GM18867 (cell line): ENCODE measurements around the gene IFT52.
"Not testable (repeated sequence)": the region's sequence is repeated elsewhere in the genome, so short reads cannot be mapped to it uniquely, and the experiment has no call there.

Experiments used
- ATAC-seq: cut with Tn5 transposase; IDR thresholded peaks from one replicate; pipeline ENCODE4 v1.9.1; 2021; ENCODE audit warnings: mild to moderate bottlenecking, moderate library complexity; ENCODE audit not compliant: unreplicated experiment

IFT52 gene

DNA sequence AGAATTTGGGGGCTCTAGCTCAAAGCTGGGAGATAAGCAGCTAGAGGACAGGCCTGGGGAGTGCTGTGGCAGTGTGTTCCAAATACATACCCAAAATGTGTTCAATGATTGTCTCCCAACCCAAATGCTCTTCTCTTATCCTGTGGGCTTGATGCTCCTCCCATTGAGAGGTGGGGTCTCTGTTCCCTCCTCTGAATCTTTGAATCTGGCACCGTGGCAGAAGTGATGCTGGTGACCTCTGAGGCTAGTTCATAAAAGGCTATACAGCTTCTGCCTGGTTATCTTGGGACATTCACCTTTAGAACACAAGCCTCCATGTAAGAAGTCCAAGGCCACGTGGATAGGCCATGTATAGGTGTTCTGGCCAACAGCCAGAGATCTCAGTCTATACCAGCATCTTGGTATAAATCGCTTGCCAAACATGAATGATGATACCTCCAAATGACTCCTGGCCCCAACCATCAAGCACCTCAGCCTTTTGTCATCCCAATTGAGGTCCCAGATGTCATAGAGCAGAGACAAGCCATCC is 60.3 kb downstream of the IFT52 start:
- no peak for ATAC-seq

DNA sequence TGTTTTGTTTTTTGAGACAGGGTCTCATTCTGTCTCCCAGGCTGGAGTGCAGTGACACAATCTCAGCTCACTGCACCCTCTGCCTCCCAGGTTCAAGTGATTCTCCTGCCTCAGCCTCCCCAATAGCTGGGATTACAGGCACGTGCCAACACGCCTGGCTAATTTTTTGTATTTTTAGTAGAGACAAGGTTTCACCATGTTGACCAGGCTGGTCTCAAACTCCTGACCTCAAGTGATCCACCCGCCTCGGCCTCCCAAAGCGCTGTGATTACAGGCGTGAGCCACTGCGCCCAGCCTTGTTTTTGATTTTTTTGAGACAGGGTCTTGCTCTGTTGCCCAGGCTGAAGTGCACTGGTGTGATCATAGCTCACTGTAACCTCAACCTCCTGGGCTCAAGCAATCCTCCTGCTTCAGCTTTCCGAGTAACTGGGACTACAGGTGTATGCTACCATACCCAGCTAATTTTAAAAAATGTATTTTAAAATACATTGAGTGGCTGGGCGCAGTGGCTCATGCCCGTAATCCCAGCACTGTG is 61.0 kb downstream of the IFT52 start:
- ATAC-seq = not testable (repeated sequence)

DNA sequence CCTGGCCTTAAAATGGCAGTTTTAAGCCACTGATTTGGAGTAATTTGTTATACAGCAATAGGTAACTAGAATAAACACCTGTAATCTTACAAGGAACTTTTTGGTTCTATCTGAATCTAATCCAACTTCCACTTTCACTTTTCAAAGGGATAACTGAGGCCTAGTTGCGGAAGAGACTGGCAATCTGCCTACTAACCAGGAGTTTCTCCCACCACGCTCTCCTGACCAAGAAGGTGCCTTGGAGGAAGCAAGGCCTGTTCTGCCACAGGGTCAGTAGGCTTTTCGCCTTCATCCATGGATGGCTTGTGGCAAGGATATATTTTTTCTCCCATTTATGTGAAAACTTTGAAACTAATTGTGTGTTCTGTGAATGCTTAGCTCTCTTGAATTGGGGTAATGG is 63.2 kb downstream of the IFT52 start:
- no peak for ATAC-seq

DNA sequence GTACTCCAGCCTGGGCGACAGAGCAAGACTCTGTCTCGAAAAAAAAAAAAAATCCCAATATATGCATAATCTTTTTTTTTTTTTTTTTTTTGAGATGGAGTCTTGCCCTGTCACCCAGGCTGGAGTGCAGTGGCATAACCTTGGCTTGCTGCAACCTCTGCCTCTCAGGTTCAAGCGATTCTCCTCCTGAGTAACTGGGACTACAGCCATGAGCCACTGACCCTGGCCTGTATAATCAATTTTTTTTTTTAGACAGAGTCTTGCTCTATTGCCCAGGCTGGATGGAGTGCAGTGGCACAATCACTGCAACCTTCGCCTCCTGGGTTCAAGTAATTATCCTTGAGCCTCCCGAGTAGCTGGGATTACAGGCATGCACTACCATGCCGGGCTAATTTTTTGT is 64.4 kb downstream of the IFT52 start:
- ATAC-seq = not testable (repeated sequence)

DNA sequence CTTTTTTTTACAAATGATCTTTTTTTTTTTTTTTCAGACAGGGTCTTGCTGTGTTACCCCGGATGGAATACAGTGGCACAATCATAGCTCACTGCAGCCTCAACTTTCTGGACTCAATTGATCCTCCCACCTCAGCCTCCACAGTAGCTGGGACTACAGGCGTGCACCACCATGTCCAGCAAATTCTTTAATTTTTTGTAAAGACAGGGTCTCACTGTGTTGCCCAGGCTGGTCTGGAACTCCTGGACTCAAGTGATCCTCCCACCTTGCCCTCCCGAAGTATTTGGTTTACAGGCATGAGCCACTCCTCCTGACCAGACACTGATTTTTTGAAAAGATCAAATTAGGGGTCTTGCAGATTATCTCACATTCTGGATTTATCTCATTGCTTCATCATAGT is 65.2 kb downstream of the IFT52 start:
- ATAC-seq = no peak

DNA sequence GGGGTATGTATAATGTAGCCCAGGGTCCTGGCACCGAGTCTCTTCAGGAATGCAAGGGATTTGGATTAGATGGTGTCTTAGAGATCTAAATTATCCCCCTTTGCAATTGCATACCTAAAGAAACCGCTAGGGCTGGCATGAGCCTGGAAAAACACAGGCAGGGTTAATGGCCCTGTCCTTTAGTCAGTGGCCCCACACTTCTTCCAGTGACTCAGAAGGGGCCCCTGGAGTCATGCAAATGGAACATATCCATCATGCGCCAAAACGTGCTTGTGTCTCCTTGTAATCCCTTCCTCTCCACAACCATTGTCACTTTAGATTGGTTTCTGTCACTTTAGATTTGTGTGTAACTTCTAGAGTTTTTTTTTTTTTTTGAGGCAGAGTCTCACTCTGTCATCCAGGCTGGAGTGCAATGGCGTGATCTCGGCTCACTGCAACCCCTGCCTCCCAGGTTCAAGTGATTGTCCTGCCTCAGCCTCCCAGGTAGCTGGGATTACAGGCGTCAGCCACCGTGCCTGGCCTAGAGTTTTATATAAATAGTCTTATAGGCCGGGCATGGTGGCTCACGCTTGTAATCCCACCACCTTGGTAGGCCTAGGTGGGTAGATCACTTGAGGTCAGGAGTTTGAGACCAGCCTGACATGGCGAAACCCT is 67.5 kb downstream of the IFT52 start:
- no peak for ATAC-seq

DNA sequence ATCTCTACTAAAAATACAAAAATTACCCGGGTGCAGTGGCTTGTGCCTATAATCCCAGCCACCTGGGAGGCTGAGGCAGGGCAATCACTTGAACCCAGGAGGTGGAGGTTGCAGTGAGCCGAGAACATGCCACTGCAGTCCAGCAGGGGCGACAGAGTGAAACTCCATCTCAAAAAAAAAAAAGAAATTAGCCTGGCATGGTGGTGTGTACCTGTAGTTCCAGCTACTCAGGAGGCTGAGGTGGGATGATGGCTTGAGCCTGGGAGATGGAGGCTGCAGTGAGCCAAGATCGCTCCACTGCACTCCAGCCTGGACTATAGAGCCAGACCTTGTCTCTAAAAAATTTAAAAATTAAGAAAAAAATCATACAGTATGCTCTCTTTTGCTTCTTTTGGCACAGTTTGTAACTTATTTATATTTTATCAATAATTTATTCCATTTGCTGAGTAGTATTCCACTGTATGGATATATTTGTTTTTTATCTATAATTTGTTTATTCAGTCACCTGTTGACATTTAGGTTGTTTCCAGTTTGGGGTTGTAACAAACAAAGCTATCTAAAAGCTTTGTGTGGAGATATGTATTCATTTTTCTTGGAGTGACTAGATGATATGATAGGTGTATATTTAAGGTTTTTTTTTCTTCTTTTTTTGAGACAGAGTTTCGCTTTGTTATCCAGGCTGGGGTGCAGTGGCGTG is 68.1 kb downstream of the IFT52 start:
- ATAC-seq = no peak

DNA sequence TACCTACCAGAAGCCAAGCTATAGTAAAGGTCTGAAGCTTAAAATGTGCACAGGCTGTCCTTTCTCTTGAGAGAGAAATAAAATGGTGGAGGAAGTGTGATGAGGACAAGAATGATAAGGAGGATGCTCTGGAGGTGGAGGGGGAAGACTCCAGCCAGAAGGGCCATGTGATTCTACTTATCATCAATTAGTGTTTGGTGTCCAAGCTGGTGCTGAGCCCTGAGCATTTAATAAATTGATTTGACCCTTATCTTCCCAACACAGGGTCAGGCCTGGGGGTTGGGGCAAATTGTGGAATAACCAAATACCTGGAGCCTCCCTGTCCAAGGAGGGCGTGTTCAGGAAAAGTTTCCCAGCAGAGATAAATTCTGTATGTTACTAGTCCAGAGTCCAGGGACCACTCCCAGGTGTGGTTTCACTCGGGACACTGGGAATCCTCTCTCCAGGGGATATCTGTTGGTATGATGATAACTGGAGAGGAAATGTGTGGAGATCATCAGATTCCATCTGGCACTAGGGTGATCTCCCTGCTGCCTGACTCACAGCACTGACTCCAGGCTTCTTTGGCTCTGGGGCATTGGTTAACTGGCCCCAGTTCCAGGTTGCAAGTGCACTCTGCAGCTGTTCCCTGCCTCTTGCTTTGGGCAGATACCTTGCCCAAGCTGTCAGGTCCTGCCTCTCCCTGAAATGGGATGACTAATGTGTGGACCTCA is 72.4 kb downstream of the IFT52 start:
- no peak for ATAC-seq

DNA sequence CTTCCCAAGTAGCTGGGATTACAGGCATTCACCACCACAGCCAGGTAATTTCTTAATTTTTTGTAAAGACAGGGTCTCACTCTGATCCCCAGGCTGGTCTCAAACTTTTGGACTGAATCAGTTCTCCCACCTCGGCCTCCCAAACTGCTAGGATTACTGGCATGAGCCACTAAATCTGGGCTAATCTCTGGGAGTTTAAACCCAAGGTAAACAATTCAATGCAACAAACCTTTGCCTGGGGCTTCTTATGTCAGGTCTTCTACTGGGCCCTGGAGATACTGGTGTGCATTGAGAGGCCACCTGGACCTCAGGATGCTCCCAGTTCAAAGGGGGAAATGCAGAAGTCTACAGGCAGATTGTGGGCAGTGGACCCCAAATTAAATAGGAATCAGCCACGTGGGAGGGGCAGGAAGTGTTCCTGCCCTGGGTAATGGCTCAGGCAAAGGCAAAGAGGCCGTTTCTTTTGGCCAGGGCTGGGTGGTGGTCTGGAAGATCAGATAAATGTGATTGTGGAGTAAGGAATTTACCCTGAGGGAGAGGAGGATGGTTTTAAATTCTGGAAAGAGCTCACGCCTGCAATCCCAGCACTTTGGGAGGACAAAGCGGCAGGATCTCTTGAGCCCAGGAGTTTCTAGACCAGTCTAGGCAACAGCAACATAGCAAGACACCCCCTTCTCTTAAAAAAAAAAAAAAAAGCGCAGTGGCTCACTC is 74.9 kb downstream of the IFT52 start:
- no peak for ATAC-seq

DNA sequence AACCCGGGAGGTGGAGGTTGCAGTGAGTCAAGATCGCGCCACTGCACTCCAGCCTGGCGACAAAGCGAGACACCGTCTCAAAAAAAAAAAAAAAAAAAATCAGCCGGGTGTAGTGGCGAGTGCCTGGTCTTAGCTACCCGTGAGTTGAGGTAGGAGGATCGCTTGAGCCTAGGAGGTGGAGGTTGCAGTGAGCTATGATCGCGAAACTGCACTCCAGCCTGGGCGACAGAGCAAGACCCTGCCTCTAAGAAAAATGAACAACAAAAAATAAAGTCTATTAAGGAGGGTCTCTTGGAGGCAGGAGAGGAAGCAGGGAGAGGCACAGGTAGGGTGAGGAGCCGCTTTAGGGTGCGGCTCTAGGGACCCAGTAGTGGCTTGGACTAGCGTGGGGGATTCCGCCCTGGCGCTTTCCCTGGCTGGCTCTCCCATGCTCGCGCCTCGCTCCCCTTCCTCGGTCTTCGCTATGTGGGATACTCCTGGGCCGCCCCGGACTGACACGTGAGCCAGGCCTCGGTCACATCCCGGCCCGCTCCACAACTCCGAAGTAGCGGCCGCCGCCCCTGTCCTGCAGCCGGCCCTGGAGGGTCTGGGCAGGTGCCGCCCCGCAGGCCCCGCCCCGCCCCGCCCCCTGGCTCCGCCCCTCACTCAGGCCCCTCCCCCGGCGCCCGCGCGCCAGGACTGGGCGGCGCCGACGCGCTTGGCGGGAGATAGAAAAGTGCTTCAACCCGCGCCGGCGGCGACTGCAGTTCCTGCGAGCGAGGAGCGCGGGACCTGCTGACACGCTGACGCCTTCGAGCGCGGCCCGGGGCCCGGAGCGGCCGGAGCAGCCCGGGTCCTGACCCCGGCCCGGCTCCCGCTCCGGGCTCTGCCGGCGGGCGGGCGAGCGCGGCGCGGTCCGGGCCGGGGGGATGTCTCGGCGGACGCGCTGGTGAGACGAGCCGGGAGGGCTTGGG is 75.9 kb downstream of the IFT52 start, which contains the start of gene MYBL2:
Gene MYBL2 (plus strand): TSS at position 739 of the 953 bp plus-strand sequence. CDS start 170 bp downstream, at position 909.
- peak; percentile 80 for ATAC-seq

DNA sequence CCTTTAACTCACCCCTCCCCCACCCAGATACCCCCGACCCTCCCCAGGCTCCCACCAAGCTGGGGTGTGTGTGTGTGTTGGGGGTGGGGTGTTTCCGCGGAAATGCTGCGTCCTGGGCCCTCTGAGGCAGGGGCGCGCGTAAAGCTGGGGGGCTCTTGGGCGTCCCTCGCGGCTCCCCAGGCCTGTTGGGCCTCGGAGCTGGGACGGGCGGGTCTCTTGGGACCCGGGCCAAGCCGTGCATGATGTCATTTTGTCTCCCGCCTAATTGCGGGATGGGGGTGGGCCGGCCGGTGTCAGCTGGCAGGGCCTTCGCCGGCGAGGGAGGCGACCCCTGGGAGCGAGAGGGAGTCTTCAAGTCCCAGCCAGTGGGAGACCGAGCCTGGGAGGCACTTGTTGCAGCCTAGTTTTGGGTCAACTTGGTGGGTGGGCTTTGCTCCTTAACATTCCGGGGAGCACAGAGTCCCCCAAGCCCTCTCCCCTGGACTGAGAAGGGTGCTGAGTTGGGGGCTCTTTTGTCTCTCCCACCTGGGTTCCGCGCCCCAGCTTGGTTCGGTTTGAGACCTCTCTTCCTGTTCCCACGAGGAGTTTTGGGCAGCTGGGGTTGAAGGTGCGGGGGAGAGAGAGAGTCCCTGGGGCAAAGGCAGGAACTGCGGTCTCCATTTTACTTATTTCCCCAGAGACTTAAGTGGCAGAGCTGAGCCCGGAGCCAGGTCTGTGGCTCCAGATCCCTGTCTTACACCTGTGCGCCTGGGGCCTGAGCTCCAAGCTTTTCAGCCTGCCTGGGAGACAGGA is 76.8 kb downstream of the IFT52 start:
- peak; percentile 4 for ATAC-seq

DNA sequence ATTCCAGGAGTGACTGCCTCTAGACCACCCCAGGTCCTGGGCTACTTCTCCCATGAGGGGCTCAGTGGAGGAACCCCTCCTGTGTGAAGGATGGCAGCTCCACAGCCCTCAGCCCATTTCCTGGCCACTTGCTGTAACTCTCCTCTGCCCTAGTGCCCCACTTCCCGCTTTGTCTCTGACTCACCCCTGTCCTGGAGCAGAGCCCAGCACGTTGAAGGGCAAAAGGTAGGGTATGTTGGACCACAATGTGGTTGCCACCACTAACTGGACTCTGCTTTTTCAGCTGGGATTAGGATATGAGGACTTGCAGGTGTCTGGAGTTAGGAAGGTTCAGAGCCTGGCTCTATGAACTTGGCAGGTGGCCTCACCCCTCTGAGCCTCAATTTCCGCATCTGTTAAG is 78.6 kb downstream of the IFT52 start:
- ATAC-seq = no peak

DNA sequence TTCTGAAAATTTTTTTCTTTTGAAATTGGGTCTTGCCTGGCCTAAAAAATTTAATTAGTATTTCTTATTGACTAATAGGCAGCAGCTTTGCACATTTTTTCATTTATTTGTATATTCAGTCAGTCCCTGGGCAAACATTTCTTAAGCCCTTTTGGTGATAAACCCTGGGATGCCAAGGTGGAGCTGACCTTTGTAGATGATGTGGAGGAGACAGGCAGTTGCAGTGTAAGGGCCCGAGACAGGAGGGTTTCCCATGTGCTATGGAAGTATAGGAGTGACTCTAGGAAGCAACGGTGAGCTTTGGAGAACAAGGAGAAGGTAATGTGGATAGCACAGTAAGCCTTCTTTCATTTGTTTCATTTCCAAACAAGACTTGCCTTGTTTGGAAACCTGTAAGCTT is 79.7 kb downstream of the IFT52 start:
- no peak for ATAC-seq

DNA sequence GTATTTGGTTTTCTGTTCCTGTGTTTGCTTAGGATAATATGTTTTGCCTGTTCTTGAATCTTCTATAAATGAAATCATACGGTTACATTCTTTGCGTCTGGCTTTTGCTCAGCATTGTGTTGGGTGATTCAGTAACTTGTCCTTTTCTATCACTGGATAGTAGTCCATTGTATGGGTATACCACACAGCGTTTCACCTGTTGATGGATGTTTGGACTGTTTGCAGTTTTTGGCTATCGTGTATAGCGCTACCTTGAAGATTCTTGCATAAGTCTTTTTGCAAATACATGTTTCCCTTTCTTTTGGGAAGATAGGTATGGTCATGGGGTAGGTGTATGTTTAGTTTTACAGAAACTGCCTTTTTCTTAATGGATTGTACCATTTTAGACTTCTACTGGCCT is 85.6 kb downstream of the IFT52 start:
- no peak for ATAC-seq

DNA sequence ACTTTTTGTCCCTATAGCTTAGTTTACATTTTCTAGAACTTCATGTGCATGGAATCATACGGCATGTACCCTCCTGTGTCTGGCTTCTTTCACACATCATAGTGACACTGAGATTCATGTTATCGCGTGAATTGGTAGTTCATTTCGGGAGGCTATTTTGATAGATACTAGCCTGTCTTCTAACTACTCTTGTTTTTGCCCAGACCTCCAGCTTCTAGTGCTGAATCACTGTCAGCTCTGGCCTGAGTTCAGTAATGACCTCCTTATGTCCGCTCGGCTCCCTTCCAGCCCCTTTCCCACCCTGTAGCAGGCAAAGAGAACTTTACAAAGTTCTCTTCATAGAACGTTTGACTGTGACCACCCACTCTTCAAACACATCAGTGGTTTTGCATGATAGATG is 90.2 kb downstream of the IFT52 start:
- ATAC-seq = no peak

DNA sequence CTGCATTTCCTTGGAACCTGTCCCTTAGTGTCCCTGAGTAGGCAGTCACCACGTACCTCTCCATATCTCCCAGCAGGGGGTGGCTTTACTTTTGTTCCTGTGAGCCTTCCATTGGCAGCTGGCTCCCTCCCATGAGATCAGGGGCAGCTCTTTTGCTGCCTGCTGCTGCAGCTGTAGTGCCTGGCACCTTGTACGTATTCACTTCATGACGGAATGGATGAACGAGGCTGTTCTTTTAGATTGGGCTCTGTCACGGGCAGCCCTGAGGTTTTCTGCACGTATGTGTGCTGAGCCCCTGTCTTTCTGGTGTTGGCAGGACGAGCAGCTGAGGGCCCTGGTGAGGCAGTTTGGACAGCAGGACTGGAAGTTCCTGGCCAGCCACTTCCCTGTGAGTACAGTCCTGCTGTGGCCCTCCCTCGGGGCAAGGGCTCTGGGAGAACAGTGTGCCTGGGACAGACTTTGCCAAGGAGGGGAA is 90.8 kb downstream of the IFT52 start:
- peak; percentile 23 for ATAC-seq

DNA sequence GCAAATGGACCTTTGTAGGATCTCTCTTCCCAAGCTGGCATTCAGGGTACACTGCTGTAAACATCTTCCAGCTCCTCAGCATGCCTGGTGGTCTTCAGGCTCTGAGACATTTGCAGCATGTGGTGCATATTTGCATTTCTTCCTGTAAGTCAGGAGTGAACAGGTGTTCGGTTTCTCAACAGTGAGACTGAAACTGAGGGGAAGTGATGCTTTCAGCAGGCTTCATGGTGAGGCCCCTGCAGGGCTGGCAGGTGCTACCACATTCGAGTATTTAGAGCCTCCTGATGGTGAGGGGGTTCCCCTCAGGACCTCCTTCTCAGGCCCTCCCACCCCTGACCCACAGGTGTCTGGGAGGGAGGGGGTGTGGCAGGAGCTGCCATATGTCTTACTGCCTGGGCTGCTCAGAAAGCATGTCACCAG is 91.3 kb downstream of the IFT52 start:
- ATAC-seq = peak; percentile 92

DNA sequence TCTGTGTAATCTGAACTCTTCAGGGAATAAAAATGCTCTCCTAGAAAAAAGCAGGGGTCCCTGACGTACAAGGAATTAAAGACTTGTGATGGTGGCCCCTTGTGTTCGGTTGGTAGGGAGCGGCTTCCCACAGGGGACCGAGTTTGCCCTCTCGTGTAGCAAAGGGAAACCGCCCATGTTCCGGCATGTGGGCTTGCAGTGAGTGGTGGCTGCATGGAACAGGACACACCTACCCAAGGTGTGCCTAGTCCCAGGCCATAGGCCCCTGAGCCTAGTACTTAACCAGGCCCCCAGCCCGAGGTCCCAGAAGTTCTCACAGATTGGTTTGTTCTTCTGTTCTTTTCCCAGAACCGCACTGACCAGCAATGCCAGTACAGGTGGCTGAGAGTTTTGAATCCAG is 91.7 kb downstream of the IFT52 start:
- ATAC-seq = peak; percentile 19

DNA sequence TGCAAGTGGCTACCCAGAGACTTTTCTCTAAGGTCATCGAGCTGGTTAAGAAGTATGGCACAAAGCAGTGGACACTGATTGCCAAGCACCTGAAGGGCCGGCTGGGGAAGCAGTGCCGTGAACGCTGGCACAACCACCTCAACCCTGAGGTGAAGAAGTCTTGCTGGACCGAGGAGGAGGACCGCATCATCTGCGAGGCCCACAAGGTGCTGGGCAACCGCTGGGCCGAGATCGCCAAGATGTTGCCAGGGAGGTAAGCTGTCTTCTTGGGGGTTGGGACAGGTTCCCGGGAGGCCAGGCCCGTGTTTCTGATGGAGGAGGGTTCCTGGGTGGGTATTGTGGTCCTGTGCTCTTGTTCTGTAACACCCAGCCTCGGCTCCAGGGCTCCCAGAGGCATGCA is 96.1 kb downstream of the IFT52 start:
- ATAC-seq = no peak
